HG03159 (cell line): ENCODE results near the gene KIF26A.

Experiments
- ATAC-seq: cut with Tn5 transposase; IDR thresholded peaks from one replicate; pipeline ENCODE4 v1.9.1; 2021; ENCODE audit warnings: mild to moderate bottlenecking, moderate library complexity; ENCODE audit not compliant: unreplicated experiment

Gene KIF26A

DNA sequence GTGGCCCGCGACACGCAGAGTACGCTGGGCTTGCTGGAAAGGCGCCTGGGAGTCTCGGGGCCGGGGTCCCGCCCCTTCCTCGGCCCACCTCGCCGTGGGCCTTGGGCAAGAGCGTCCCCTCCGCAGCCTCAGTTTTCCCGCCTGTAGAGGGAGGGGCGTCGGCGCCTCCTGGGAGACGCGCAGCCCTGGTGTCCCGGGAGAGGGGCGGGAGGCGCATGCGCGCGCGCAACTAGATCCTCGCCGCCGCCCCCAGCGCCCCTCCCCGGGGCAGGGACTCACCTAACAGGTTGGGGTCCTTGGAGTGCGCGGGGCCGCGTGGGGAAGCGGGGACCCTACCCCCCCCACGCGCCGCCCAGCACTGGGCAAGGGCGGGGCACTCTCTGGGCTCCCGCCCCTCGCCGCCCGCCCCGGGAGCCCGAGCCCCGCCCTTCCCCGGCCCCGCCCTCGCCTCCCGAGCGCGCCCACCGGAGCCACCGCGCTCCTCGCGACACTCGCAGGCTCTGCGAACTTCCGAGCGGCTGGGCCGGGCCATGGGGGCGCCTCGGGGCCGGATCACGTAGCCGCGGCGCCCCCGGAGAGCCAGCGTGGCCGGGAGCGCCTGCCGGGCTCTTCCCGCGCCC lies at the start of gene KIF26A:
TSS of gene KIF26A (plus strand) at position 490 of the 620 bp plus-strand sequence. CDS start 136 bp downstream, outside the sequence.
- no peak for ATAC-seq

DNA sequence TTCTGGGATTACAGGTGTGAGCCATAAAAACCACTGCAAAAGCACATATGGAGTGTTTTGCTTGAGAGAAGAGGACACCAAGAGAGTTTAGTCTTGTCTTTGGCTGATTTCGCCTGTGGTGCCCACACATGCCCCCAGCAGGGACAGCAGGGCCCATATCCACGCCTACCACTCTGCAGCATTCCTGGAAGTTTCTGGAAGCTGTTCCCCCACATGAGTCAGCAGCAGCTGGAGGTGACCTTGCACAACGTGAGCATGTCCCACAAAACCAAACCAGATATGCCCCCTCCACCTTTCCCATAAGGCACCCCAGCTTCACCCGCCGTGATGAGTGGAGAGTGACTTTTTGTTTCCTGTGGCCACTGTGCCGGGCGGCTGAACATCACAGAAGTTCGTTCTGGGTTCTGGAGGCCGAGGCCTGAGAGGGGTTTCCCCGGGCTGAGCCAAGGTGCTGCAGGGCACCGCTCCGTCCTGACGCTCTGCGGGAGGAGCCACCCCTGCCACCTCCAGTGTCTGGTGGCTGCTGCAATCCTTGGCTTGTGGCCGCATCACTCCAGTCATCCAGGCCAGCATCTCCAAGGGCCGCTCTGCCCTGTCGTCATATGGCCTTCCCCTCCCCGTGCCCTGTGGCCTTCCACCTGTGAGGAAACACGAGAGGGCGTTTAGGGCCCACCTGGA lies 48.2 kb upstream of the KIF26A start:
- ATAC-seq = no peak

DNA sequence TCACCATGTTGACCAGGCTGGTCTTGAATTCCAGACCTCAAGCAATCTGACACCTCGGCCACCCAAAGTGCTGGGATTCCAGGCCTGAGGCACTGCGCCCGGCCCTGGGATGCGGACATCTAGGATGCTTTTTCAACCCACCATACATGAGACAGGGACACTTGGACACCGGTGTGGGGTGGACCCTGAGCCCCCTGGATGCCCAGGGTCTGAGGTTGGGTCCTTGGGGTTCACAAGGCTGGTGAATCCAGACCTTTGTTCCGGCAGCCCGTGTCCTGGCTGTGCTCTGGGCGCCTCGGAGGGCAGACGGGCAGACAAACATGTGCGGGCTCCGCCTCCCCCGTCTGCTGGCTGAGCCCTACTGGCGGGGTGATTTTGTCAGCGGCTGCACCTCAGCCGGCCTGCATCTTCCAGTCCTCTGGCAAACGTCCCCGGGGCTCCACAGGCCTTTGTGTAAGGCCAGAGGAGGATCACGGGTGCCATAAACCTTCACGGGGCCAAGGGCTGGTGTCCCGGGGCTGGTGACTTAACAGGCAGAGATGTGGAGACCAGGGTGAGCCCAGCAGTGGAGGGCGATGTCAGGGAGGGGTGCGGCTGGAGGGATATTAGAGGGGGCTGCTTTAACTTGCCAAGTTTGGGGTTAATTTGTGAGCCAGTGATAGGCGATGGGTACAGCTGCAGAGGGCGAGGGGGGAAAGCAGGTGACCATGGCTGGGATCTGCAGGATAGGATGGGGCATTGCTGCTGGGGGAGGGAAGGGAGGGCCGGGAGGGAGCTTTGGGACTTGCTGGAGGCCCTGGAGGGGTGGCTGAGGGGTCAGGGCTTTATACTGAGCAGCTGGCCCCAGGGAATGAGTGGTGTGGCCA lies 47.1 kb upstream of the KIF26A start:
- ATAC-seq = no peak

DNA sequence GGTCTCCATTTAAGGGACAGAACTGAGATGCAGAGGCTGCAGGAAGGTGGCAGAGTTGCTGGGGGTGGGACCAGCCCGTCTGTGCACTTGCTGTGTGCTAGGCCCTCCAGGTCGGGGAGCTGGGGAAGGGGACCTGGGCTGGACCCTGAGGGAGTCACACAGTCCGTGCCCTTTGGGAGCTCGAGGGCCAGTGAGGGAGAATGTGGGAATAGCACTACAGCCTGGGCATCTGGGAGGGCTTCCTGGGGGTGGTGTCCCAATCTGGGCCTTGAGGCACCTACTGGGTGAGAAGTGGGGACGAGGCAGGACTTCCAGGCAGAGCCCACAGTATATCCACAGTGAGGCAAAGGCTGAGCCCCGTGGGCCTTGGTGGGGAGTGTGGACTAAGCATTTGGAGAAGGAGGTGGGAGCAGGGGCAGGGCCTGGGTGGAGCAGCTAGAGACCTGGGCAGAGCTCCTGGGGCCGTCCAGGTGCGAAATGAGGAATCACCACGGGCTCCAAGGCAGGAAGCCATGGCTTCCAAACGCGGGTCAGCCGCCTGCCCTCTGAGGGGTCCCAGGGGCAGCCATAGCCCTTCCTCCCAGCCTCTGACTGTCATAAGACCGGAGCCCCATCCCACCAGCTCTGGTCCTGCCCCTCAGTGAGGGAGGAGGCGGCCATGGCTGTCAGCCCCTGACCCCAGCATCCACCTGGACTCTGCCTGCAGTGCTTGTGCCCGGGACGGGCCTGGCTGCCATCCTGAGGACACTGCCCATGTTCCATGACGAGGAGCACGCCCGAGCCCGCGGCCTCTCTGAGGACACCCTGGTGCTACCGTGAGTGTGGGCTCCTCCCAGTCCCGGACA lies 46.2 kb upstream of the KIF26A start:
- no peak for ATAC-seq

DNA sequence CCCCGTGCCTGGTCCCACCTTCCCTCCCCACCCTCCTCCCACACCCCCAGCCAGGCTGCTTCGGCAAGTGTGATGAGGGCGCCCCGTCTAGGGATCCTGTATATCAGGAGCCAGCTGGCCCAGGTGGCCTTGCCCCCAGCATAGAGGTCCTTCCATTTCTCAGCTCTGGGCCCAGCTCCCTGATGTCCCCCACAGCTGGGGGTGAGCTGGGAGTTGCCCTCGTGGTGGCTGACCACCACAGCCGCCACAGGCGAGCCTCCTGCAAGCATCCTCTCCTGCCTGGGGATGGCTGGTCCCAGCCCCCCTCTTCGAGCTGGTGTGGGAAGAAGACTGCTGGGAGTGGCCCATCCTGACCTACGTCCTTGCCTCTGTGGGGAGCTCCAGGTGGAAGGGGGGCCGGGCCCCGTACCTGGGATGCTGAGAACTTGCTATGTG lies 45.4 kb upstream of the KIF26A start:
- no peak for ATAC-seq

DNA sequence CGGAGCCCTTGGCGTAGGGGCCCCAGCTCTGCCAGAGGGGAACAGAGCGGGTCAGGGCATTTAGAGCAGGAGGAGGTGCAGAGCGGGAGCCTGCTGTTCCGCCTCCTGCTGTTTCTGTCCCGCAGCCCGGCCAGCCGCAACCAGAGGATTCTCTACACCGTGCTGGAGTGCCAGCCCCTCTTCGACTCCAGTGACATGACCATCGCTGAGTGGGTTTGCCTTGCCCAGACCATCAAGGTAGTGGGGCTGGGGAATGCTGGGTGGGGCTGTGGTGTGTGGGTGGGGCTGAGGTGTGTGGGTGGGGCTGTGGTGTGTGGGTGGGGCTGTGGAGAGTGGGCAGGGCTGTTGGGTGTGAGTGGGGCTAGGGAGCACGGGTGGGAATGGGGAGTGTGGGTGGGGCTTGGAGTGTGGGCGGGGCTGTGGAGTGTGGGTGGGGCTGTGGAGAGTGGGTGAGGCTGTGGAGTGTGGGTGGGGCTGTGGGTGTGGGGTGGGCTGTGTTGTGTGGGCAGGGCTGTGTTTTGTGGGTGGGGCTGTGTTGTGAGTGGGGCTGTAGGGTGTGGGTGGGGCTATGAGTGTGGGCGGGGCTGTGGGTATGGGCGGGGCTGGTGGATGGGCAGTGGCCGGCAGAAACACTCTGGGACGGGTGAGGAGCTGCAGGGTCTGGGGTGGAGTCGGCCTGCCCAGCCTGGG lies 44.9 kb upstream of the KIF26A start:
- no peak for ATAC-seq

DNA sequence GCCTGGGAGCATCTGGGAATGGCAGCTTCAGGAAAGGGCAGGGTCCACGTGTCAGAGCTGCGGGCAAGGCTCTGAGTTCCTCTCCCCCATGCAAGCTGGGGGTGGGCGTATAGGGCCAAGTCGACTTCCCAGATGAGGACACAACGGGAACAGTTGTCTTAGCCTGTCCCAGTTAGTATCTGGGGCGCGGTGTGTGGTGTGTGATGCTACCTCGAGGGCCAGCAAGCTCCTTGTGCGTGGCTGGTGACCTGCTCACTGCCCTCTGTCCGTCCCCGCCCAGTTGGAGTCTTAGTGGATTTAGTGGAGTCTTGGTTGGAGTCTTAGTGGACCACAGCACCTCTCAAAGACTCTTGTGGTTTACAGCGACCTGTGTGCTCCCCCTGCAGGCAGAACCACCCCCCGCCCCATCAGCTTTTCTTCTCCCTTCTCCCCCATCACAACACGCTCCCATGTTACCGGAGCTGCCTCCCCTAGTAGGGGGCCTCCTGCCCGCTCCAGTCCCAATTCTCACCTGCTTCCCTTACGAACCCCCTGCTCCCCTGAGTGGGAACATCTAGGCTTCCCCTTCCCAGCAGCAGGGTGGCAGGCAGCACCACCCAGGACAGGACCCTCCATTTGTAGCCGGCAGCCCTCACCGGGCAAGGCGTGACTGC lies 44.2 kb upstream of the KIF26A start:
- no peak for ATAC-seq

DNA sequence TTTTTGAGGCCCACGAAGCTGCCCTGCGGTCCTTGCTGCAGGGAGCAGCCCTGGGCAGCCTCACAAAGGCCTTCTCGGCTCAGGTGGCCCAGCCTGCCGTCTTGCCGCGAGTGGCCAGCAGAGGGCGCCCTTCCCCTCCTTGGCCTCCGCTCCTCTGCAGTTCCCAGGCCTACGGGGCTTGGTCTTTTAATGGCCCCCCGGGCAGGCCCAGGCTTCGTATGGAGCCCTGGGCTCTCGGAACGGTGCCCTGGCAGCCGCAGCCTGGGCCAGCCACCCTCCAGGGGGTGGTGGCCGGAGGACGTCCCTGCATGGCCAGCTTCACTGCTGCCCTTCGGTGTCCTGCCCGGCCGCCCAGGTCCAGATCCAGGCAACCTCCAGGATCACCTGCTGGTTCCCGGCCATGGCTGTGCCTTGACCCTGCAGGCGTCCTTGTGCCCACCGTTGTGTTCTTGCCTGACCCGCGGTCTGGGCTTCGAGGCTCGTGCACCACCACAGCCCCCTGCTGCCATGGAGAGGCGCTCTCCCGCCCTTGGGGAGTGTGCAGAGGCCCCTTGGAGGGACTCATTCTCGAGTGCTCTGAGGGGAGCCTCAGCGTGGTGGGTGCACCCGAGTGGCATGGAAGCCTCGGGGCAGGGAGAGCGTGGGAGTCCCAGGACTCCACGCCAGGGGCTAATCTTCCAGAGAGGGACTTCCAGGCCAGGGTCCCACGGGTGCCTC lies 43.5 kb upstream of the KIF26A start:
- ATAC-seq = no peak

DNA sequence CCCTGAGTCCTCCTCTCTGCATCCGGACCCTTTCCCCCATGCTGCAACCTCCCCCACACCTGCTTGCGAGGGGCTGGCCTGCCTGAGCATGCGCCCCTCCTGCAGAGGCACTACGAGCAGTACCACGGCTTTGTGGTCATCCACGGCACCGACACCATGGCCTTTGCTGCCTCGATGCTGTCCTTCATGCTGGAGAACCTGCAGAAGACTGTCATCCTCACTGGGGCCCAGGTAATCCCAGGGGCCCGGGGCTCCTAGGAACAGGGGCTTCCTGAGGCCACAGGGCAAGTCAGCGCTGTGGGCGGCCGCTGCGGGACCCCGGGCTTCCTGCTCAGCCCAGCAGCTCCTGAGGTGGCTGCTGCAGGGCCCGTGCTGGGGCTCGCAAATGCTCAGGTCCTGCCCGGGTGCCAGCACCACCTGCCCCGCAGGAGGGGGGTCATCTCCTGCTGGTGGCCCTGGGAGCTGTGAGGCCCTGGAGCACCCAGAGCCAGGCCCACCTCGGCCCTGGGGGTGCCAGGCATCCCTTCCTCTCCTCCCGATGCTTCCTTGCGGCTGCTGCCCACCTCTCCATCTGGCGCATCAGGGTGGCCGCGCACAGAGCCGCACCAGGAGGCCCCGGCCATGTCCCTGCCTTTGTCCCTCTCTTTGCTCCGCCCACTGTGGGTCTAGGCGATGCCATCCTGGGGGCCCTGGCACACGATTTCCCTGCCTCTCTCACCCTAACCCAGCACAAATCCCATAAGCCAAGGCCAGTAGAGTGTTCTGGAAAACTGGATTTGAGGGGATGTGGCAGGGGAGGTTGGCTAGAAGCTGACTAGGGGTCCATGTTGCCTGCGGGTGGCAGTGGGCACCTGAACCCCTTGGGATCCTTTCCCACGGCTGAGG lies 42.7 kb upstream of the KIF26A start:
- ATAC-seq = no peak

DNA sequence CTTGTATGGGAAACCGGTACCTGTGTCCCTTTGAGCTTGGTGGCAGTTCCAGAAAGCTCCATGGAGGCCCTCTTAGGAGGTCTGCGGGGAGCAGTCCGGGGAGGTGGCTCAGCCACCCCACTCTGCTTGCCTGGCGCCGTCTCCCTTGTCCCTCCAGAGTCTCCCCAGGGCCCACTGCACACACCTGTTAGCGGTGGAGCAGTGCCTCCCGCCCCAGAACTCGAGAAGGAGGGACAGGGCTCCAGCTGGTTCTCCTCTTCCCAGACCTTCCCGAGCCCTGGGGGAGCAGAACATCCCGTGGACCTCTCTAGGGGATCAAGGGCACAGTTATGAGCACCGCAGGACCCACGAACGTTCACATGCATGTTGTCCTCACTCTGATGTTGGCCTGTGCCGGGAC lies 42.1 kb upstream of the KIF26A start:
- ATAC-seq = no peak

DNA sequence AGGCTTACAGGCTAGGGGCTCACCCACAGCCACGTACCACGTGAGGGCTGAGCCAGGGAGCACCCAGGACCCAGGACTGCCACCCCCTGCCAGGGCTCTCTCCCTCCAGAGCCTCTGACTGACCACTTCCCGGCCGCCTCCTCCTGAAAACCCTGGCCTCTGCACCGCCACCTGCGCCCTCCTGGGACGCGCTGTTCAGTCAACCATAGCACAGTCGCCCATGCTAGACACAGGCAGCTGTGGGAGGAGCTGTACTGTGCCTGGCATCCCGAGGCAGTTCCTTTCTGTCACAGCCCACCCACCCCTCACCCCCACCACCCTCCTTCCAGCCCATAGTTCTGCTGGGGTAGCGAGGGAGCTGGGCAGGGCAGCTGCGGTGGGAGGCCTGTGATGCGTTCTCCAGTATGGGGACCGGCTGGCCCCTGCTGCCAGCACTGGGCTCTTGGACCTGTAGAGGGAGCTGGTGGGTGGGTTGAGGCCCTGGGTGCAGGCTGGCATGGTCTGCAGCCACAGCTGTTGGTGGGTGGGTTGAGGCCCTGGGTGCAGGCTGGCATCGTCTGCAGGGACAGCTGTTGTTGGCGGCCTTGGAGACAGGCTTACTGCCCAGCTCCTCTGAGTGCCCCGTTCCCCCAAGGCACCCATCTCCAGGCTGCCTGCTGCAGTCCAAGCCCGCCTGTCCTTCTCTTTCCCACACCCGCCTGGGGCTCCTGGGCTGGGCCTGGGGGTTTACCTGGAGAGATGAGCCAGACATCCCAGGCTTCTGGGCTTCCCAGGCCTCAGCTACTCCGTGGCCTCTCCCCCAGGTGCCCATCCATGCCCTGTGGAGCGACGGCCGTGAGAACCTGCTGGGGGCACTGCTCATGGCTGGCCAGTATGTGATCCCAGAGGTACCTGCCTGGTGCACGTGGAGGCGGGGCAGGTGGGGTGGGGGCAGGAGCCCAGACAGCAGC lies 41.4 kb upstream of the KIF26A start:
- ATAC-seq = no peak

DNA sequence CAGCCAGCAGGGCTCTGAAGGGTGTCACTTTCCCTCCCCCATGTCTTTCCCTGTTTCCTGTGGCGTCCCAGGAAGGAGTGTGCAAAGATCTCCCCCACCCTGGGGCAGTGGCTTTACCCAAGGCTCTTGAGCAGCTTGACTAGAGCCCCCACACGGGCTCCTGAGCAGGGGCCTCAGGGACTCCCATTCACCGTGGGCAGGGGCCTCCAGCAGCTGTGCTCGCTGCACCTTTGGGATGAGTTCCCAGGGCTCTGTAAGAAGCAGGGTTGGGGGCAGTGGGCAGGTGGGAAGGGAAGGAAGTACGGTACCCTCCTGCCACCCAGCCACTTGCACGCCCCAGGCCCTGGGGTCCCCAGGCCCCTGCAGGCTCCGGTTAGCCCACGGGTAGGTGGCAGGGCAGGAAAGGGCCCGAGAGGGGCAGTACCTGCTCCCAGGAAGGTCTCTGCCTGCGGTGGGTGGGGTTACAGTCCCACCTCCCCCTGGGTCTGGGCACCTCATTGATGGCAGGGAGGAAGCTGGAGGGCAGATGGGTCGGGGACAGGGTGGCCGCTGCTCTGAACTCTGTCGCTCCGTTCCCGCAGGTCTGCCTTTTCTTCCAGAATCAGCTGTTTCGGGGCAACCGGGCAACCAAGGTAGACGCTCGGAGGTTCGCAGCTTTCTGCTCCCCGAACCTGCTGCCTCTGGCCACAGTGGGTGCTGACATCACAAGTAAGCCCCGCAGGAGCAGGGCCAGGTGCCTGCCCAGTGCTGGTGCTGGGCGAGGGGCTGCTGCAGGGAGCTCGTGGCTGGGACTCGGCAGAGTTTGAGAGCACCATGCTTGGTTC lies 39.9 kb upstream of the KIF26A start:
- ATAC-seq = no peak

DNA sequence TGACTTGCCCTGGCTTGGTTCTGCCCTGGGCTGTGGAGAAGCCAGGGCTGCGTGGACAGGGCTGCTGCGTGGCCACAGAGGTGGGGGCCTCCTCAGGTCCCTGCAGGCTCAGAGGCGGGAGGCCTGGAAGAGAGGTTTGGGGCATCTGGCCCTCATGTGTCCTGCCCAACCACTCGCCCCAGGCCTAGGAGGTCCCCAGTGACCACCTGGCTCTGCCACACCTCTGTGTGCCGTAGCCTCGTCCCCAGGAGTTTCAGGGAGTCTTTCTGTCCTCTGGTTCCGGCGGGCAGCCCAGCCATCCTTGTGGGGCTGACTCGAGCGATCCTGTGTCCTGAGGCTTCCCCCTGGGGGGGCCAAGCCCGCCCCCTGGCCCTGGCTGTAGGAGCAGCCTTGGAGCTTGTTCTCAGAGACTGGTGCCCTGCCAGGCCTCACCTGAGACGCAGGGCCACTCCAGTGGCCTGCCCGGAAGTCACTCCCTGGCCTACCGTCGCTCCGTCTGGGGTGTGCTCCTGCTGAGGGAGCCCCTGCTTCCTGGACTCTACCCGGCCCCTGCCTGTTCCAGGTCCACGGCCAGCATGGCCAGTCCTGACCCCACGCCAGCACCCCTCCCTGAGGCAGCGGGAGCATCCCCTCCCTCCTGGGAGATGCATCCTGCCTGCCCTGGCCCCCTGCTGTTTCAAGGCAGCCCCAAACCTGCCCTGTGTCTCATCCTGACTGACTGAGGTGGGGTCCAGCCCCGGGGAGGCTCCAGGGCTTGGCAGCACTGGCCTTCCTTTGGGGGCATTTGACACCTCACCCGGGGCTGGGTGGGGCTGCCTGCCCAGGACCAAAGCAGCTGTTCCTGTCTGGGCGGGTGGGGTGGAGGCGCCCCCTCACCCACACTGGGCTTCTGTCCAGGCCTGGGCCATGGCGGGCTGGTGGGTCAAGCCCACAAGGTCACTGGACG lies 39.0 kb upstream of the KIF26A start:
- ATAC-seq = no peak

DNA sequence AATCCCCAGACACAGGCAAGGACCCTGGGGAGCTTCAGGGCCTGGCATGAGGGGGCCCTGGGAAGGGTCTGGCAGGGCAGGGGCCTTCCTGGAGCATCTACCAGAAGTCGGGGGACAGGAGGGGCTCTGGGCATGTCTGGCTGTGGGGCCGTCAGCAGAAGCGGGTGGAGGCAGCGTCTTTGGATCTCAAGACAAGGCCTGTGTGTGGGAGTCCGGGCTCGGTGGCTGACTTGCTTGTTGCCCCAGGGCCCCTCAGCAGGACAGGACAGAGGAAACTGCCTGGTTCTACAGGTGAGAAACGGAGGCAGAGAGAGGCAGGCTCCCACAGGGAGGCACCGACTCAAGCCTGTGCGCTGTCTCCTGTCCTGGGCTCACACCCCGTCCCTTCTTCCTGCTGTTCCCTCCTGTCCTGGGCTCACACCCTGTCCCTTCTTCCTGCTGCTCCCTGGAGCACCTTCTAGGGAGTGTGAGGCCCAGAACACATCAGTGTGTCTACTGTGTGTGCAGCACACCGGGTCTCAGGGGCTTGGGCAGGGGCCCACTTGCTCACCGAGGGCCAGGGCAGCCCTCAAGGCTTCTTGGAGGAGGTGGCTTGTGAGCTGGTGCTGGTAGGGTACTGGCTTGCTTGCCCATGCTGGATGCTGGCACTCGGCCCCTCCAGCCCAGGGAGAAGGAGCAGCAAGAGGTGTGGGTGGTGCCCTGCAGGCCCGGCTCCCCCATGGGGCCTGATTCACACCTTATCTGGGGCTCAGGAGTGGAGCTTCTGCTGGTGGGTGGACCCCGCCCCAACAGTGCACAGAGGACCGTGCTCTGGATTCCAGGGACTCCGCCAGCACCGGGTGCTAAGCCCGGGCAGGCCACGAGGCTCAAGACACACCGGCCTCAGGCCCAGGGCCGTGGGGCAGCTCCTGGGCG lies 38.0 kb upstream of the KIF26A start:
- ATAC-seq = no peak
